Testis (tissue), 3 donors: ENCODE results near the gene CELSR1. TPM values are rescaled to one million over a fixed set of nuclear protein-coding genes. Genes with fewer than 3 reads are reported as not detected.

Source experiments
- DNase-seq: peaks from one replicate; pipeline ENCODE4 v3.0.0-alpha.2; 2019
- H3K27ac ChIP-seq, 2 donors: fragments of 200-600 bp; sonication (generic); one replicate each; pipeline ENCODE4 v1.5.1; 2019
- H3K27me3 ChIP-seq: fragments of 200-600 bp; sonication (generic); one replicate; pipeline ENCODE4 v1.5.1; 2019
- H3K36me3 ChIP-seq: fragments of 200-600 bp; sonication (generic); one replicate; pipeline ENCODE4 v1.5.1; 2017; ENCODE audit warnings: low read depth; ENCODE audit errors: missing control alignments
- H3K4me1 ChIP-seq: fragments of 200-600 bp; sonication (generic); one replicate; pipeline ENCODE4 v1.5.1; 2019
- H3K4me3 ChIP-seq, 2 donors: fragments of 200-600 bp; sonication (generic); one replicate each; pipeline ENCODE4 v1.5.1; 2017 to 2019
- H3K9me3 ChIP-seq: fragments of 200-600 bp; sonication (generic); one replicate; pipeline ENCODE4 v1.5.1; 2017
- POLR2A ChIP-seq: fragments of 450-650 bp; IDR thresholded peaks from one replicate; pipeline ENCODE4 v1.6.1; 2017; ENCODE audit warnings: antibody characterized with exemption, mild to moderate bottlenecking, moderate library complexity
- WGBS, 2 donors: methylation state at CpG; one replicate each; pipeline ENCODE4 v1.1.5; 2018; 5-methylcytosine and 5-hydroxymethylcytosine counted together
- intact Hi-C: fragments of 100-400 bp; cut with DNase I; formaldehyde crosslinking; loops from one replicate; pipeline ENCODE4 v1.15.1; 2023; ENCODE audit warnings: low total_unique reads
- polyA plus RNA-seq: library from polyadenylated mRNA; stranded (reverse); fragments of 350-450 nt; fragmentation: Illumina TruSeq; extraction: RNeasy Lipid Tissue Mini Kit (QIAGEN cat#74804); gene quantifications from one replicate; pipeline ENCODE4 v1.2.3, GENCODE V29; 2014; ENCODE audit warnings: low read depth, low replicate concordance; ENCODE audit not compliant: insufficient read depth
- total RNA-seq, 2 donors: library from RNA; depleted of rRNA; stranded (reverse); fragments of >200 nt; gene quantifications; one replicate each; pipeline ENCODE4 v1.2.3, GENCODE V29; 2016
- TF ChIP-seq, protein P1 (sequence below), 3 experiments: fragments of 450-650 bp in 2 of 3; fragments of 200-600 bp in 1 of 3; sonication (generic) in 1 of 3; IDR thresholded peaks; one replicate each; pipeline ENCODE4 v1.5.1; 2016 to 2019; ENCODE audit warnings: antibody characterized with exemption in 3 of 3, mild to moderate bottlenecking in 2 of 3, moderate library complexity in 1 of 3

The CELSR1 gene
- total and polyA plus RNA-seq, 3 donors from 2014 or later: 5.6 to 21.5 (median 13.8) TPM

DNA sequence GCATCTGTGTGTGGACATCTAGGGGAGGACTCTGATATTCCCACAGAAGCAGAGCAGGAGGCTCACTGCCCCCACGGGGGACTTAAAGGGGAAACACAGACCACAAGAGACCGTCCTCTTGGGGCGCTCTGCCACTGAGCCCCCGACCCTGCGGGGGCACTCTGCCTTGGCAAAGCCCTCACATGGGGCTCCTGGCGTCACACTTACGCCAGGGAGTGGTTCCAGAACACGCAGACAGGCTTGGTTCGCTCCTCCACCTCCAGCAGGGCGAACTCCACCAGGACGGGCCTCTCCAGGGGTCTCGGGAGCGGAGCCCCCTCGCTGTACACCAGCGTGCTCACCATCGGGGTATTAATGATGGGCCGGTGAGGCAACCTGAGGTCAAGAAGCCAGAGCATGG lies 156.8 kb downstream of the CELSR1 start:
- DNase-seq: no peak
- no peaks in the 10 kb centered on the region for H3K4me1 ChIP-seq
- no peak overlapping the region for H3K27ac ChIP-seq
- TF ChIP-seq, protein P1, sequence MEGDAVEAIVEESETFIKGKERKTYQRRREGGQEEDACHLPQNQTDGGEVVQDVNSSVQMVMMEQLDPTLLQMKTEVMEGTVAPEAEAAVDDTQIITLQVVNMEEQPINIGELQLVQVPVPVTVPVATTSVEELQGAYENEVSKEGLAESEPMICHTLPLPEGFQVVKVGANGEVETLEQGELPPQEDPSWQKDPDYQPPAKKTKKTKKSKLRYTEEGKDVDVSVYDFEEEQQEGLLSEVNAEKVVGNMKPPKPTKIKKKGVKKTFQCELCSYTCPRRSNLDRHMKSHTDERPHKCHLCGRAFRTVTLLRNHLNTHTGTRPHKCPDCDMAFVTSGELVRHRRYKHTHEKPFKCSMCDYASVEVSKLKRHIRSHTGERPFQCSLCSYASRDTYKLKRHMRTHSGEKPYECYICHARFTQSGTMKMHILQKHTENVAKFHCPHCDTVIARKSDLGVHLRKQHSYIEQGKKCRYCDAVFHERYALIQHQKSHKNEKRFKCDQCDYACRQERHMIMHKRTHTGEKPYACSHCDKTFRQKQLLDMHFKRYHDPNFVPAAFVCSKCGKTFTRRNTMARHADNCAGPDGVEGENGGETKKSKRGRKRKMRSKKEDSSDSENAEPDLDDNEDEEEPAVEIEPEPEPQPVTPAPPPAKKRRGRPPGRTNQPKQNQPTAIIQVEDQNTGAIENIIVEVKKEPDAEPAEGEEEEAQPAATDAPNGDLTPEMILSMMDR (IDR thresholded peaks at IDR 0.05): no peak
- no peak for TF ChIP-seq POLR2A
- no peaks in the 10 kb centered on the region for H3K27me3 ChIP-seq
- no peaks in the 10 kb centered on the region for H3K9me3 ChIP-seq
- intact Hi-C loops: no loop called here
- no peak overlapping the region for H3K4me3 ChIP-seq
- 88 to 94% methylated on average over 5 to 17 of the region's 17 CpGs for WGBS, 2 donors
- H3K36me3 ChIP-seq: no peaks in the 10 kb centered on the region

DNA sequence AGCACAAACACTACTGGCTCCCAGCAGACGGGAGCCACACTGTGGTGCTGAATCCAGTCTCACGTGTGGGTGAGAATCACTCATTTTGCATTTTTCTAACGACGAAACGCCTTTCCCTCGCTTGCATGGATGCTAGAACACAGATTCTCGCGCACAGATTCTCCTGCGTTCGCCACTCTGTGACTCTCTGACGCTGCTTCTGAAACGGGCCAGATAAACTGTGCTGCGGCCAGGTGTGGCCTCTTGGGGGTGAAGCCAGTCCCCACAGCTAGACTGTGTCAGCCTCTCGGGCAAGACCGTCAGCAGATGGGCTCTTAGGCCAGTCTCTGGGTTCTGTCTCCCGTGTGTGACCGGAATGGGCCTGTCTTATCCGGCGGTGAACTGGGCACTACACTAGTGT lies 157.4 kb downstream of the CELSR1 start:
- no peaks in the 10 kb centered on the region for H3K36me3 ChIP-seq

DNA sequence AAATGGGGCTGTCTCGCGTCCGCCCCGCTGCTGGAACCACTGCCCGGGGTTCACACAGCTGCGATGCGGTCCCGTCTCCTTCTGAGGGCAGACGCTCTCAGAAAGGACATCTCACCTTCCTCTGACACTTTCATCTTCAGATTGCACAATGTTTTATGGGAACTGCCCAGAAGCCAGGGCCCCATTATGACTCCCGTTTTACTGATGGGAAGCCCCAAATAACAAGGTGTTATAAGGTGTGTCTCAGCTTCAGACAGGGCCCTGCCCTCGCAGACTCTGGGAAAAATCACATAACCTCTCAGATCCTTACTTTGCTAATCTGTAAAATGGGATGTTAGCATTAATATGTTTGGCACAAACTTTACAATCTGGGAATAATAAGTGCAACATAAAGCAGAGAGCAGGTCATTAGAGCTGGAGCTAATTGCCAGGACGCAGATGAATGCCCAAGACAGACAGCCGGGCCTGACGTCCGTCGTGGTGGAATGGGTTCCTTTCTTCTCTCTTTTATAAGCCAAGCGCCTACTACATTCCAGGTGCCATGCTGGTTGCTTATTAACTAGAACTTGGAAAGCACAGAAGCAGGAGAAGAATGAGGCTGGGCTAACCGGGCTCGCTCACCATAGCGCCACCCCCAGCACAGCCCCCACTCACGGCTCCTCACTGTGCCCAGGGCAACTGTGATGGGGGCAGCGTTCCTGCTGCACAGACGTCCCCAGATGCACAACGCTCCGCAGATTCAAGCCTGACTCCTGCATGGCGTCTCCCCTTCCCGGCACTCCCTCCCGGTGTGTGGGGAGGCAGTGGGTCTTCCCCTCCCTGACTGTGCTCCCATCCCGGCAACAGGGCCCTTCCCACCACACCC lies 158.1 kb downstream of the CELSR1 start:
- H3K4me3 ChIP-seq: no peak overlapping the region
- no peaks in the 10 kb centered on the region for H3K36me3 ChIP-seq
- WGBS, 2 donors: 74 to 81% methylated on average over 19 to 29 of the region's 29 CpGs
- intact Hi-C loops: no loop called here
- H3K9me3 ChIP-seq: no peaks in the 10 kb centered on the region
- no peaks in the 10 kb centered on the region for H3K27me3 ChIP-seq
- TF ChIP-seq POLR2A: no peak
- TF ChIP-seq, protein P1 (IDR thresholded peaks at IDR 0.05): no peak
- no peak for DNase-seq
- no peaks in the 10 kb centered on the region for H3K4me1 ChIP-seq
- H3K27ac ChIP-seq: no peak overlapping the region

More for the DNA sequence above, 157.4 kb downstream of the CELSR1 start:
- H3K4me3 ChIP-seq: no peak overlapping the region
- TF ChIP-seq POLR2A: no peak
- TF ChIP-seq, protein P1 (IDR thresholded peaks at IDR 0.05): no peak
- WGBS, 2 donors: 88 to 90% methylated on average over 19 of the region's 19 CpGs
- H3K27me3 ChIP-seq: no peaks in the 10 kb centered on the region
- no peaks in the 10 kb centered on the region for H3K4me1 ChIP-seq
- no peaks in the 10 kb centered on the region for H3K9me3 ChIP-seq
- H3K27ac ChIP-seq: no peak overlapping the region
- intact Hi-C loops: no loop called here
- DNase-seq: no peak

DNA sequence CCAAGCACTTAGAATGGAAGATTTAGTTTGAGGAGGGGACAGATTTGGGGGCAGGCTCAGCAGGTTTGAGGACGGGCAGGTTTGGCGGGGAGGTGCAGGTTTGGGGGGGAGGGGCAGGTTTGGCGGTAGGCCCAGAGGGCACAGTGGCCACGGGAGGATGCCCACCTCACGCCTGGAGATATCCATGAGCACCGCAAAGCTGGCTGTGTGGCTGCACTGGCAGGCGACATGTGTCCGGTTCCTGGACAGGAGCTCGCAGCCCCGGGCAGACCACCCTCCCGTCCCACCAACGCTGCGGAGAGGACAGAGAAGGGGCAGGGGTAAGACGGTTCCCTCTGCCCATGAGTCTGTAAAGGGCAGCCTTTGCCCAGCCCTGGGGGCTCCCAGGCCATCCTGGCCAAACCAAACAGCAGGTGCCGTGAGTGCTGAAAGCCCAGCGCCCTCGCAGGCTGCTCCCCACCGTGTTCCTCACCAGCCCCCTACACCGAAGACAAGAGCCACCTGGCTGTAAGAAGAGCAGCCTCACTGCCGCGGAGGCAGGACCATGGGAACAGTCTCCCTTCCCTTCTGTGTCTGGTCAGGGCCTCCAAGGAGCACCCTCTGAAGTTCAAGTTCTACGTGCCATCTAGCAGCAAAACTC lies 158.9 kb downstream of the CELSR1 start:
- intact Hi-C loops: no loop called here
- Histone ChIP-seq H3K36me3 (no peaks in the 10 kb centered on the region), H3K4me3 (no peak overlapping the region), H3K9me3 (no peaks in the 10 kb centered on the region), H3K4me1 (no peaks in the 10 kb centered on the region), H3K27me3 (no peaks in the 10 kb centered on the region), H3K27ac (no peak overlapping the region)
- DNase-seq: no peak
- WGBS, 2 donors: 69 to 93% methylated on average over 3 to 22 of the region's 22 CpGs
- TF ChIP-seq, protein P1 (IDR thresholded peaks at IDR 0.05): no peak
- no peak for TF ChIP-seq POLR2A
